HG02588 (cell line): Measurements from ENCODE around the gene TIGD7.
A peak's percentile ranks its signal among the peaks of the same experiment; 100 is the strongest.

Experiments used
- ATAC-seq: cut with Tn5 transposase; IDR thresholded peaks from one replicate; pipeline ENCODE4 v1.9.1; 2021; ENCODE audit warnings: mild to moderate bottlenecking, moderate library complexity; ENCODE audit not compliant: unreplicated experiment

The TIGD7 gene

GRCh38 chr16:3305109-3306068 lies at the start of gene TIGD7, which contains the start of gene ZNF75A:
TSS of gene TIGD7 (minus strand) at chr16:3305430. CDS start at chr16:3300614, 4,816 bp downstream.
TSS of gene ZNF75A (plus strand) at chr16:3305497. CDS start at chr16:3308429, 2,932 bp downstream.
- ATAC-seq = peak; percentile 93

- no peak for ATAC-seq
Measured at GRCh38 chr16:3349175-3349574, 43.9 kb upstream of the TIGD7 start.

- no peak for ATAC-seq
Measured at GRCh38 chr16:3348547-3349167, 43.4 kb upstream of the TIGD7 start.

- ATAC-seq = no peak
Measured at GRCh38 chr16:3347586-3347985, 42.4 kb upstream of the TIGD7 start.

- no peak for ATAC-seq
Measured at GRCh38 chr16:3346041-3346440, 40.8 kb upstream of the TIGD7 start.

GRCh38 chr16:3328643-3329042 lies 23.4 kb upstream of the TIGD7 start:
- ATAC-seq = no peak

GRCh38 chr16:3328104-3328503 lies 22.9 kb upstream of the TIGD7 start:
- ATAC-seq = no peak

- ATAC-seq = no peak
Measured at GRCh38 chr16:3327514-3327913, 22.3 kb upstream of the TIGD7 start.

GRCh38 chr16:3321816-3322215 lies 16.6 kb upstream of the TIGD7 start:
- no peak for ATAC-seq

GRCh38 chr16:3317315-3317999 lies 12.2 kb upstream of the TIGD7 start:
- no peak for ATAC-seq

- ATAC-seq = no peak
Measured at GRCh38 chr16:3311496-3311895, 6.3 kb upstream of the TIGD7 start.

GRCh38 chr16:3306078-3306477 lies 848 bp upstream of the TIGD7 start:
- ATAC-seq = no peak

GRCh38 chr16:3304370-3304769 lies 860 bp downstream of the TIGD7 start:
- no peak for ATAC-seq

- ATAC-seq = no peak
Measured at GRCh38 chr16:3295783-3296182, 9.4 kb downstream of the TIGD7 start.

GRCh38 chr16:3295209-3295608 lies 10.0 kb downstream of the TIGD7 start:
- ATAC-seq = no peak

GRCh38 chr16:3292604-3293003 lies 12.6 kb downstream of the TIGD7 start:
- no peak for ATAC-seq

- ATAC-seq = no peak
Measured at GRCh38 chr16:3289998-3290673, 15.1 kb downstream of the TIGD7 start.

- no peak for ATAC-seq
Measured at GRCh38 chr16:3285131-3285530, 20.1 kb downstream of the TIGD7 start.

GRCh38 chr16:3283543-3284447 lies 21.4 kb downstream of the TIGD7 start:
- no peak for ATAC-seq
